ENCODE results near the gene SLC30A9. TPM values are rescaled to one million over a fixed set of nuclear protein-coding genes. Genes with fewer than 3 reads are reported as not detected.

SLC30A9 gene
- total RNA-seq, 1 donor from 2014 or later = 49.9 TPM

DNA sequence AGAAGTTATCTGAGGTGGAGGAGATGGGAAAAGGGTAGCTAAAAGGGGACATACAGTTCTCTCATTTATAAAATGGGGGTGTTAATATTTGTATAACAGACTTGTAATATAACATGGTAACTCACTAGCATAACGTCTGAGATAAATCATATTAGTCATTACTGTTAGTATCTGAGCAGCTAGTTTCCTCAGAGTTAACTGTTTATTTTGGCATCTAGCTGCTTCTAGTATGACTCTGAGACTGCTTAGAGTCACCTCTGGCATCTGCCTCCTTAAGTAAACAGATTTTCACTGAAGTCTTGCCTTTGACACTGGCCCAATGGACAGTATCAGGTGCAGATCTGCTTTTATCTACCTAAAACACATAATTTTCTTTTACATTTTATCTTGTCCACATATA is 58.1 kb downstream of the SLC30A9 start:
- no peak for DNase-seq (ENCODE audit: low spot score)
- Mint-ChIP-seq H3K4me1 (ENCODE audit: low read depth) (peaks cover 2% of the 10 kb centered on the region), H3K36me3 (ENCODE audit: low read depth) (peaks cover 63% of the 10 kb centered on the region), H3K27ac (no peak overlapping the region), H3K27me3 (ENCODE audit: low read depth) (no peaks in the 10 kb centered on the region), H3K4me3 (ENCODE audit: low read depth) (no peak overlapping the region), H3K9me3 (peaks cover 21% of the 10 kb centered on the region)
- intact Hi-C loops (cut with micrococcal nuclease) = no loop called here

DNA sequence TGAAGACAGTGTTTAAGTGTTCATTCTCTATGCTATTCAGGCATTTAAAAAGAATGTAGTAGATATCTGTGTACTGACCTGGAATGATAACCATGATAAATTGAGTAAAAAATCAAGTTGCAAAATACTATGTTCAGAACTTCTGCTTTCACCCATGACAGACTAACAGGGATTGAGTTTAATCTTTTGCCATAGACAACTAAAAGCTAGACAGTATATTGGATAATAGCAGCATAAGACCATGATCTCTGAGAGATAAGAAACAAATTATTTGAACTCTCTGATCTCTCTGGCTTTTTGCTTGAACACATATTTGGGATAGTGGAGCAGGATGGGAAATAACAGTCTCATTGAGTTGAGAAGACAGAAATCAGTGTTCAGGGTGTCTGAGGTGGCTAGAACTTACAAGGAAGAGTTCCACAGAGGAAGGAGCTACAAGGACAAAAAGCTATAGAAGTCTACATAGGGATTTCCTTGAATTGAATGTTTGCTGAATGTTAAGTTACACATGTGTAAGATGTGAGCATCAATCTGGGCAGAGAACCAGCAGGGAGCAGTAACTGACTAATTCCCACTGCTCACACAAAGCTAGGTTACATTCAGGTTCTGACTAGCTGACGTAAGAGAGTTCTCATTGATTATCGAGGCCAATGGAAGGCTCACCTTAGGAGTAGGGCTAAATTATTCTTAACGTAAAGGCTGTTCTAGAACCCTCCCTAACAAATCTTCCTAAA is 60.4 kb downstream of the SLC30A9 start:
- Mint-ChIP-seq H3K4me1 (ENCODE audit: low read depth) (peaks cover 2% of the 10 kb centered on the region), H3K36me3 (ENCODE audit: low read depth) (peaks cover 54% of the 10 kb centered on the region), H3K4me3 (ENCODE audit: low read depth) (no peak overlapping the region), H3K27me3 (ENCODE audit: low read depth) (no peaks in the 10 kb centered on the region), H3K9me3 (peaks cover 3% of the 10 kb centered on the region), H3K27ac (no peak overlapping the region)
- intact Hi-C loops (cut with micrococcal nuclease) = no loop called here
- no peak for DNase-seq (ENCODE audit: low spot score)

DNA sequence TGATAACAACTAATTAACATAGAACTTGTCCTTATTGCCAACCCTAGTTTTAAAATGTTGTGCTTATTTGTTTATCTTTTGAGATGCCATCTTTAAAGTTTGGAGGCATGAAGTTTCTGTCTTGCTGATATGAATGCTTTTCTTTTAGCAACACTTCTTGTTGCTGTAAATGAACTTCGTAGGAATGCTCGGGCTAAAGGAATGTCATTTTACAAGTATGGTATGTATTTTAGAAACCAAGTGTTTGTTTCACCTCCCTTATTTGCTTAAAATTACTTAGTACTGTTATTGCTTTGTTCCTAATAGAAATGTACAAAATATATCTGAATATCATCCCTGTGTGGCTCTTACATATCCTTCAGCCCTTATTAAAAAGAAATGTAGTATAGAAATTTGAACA is 76.1 kb downstream of the SLC30A9 start:
- H3K36me3 Mint-ChIP-seq (ENCODE audit: low read depth) = peaks cover 13% of the 10 kb centered on the region
- H3K4me1 Mint-ChIP-seq (ENCODE audit: low read depth) = no peaks in the 10 kb centered on the region
- no peak overlapping the region for H3K27ac Mint-ChIP-seq
- intact Hi-C loops (cut with micrococcal nuclease) = no loop called here
- H3K27me3 Mint-ChIP-seq (ENCODE audit: low read depth) = no peaks in the 10 kb centered on the region
- no peaks in the 10 kb centered on the region for H3K9me3 Mint-ChIP-seq
- no peak for DNase-seq (ENCODE audit: low spot score)
- no peak overlapping the region for H3K4me3 Mint-ChIP-seq (ENCODE audit: low read depth)

DNA sequence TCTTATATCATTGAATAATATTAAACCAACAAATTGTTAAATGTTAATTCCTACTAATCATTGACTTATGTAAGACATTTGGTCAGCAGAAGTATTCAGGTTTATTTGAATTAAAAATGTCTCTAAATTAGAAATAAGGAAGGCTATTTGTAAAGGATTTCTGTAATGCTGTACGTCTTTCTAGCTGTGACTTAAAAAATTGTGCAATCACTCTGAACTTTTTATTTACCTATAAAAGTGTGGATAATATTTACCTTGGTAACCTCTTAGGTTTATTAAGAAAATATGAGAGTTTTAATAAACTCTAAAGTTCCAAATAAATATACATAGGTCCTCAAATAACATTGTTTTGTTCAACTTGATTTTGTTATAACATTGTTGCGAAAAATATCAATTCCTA is 76.9 kb downstream of the SLC30A9 start:
- Mint-ChIP-seq H3K27me3 (ENCODE audit: low read depth) (no peaks in the 10 kb centered on the region), H3K9me3 (no peaks in the 10 kb centered on the region), H3K4me1 (ENCODE audit: low read depth) (no peaks in the 10 kb centered on the region), H3K36me3 (ENCODE audit: low read depth) (peaks cover 22% of the 10 kb centered on the region), H3K4me3 (ENCODE audit: low read depth) (no peak overlapping the region), H3K27ac (no peak overlapping the region)
- intact Hi-C loops (cut with micrococcal nuclease) = no loop called here
- no peak for DNase-seq (ENCODE audit: low spot score)

DNA sequence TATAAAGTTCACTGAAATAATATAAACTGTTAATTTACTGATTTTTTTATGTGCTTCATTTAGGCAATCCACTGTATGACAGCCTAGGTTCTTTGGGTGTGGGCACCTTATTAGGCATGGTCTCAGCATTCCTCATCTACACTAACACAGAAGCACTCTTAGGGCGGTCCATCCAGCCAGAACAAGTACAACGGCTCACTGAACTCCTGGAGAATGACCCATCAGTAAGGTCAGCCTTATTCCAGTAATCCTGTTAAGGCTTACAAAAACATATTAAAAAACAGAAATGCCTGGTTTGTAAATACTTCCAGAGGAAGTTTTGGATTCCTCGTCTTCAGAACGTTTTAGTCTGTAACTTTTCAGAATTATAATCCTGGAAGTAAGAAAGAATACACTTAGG is 80.1 kb downstream of the SLC30A9 start:
- no peaks in the 10 kb centered on the region for H3K4me1 Mint-ChIP-seq (ENCODE audit: low read depth)
- no peak overlapping the region for H3K27ac Mint-ChIP-seq
- intact Hi-C loops (cut with micrococcal nuclease) = no loop called here
- H3K36me3 Mint-ChIP-seq (ENCODE audit: low read depth) = peaks cover 24% of the 10 kb centered on the region
- no peaks in the 10 kb centered on the region for H3K27me3 Mint-ChIP-seq (ENCODE audit: low read depth)
- no peak for DNase-seq (ENCODE audit: low spot score)
- H3K4me3 Mint-ChIP-seq (ENCODE audit: low read depth) = no peak overlapping the region
- H3K9me3 Mint-ChIP-seq = no peaks in the 10 kb centered on the region

DNA sequence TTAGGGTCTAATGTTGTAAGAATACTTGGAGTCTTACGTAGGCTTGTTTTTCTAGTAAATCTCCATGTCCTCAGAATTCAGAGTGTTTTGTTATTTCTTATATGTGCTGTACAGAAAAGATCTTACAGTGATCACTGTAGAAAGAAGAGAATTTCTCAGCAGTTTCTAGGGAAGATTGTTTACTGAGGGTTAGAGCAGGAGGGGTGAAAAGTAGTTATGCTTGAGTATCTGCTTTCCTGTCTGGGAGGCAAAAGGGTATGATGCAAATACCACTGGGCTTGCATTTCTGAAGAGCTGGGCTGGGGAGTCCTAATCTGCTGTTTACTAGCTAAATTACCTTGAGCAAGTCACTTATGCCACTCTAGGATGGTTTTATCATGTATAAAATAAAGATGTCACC is 84.0 kb downstream of the SLC30A9 start:
- Mint-ChIP-seq H3K27ac (no peak overlapping the region), H3K9me3 (no peaks in the 10 kb centered on the region), H3K4me3 (ENCODE audit: low read depth) (no peak overlapping the region), H3K36me3 (ENCODE audit: low read depth) (peaks cover 30% of the 10 kb centered on the region), H3K4me1 (ENCODE audit: low read depth) (no peaks in the 10 kb centered on the region), H3K27me3 (ENCODE audit: low read depth) (no peaks in the 10 kb centered on the region)
- intact Hi-C loops (cut with micrococcal nuclease) = no loop called here
- DNase-seq (ENCODE audit: low spot score) = no peak

DNA sequence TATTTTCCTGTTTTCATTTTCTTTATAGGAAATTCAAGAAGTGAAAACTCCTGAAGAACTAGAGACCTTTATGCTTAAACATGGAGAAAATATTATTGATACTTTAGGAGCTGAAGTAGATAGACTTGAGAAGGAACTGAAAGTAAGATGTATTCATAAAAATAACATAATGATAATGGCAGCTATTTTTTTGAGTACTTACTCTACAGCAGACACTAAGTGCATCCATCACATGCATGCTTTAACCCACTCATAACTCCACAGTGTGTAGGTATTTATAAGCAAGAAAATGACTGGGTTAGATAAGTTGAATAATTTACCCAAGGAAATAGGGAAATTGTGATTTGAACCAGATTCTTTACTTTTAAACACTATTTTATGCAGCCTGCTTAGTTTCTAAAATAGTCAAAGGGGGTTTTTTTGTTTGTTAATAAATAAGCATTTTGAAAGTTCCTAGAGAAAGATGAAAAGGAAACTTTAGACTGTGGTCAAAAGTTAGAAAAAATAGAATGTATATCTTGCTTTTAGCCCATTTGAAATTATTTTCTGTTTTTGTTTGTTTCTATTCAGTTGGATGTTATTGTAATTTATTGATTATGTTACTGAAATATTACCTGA is 88.0 kb downstream of the SLC30A9 start:
- no peak overlapping the region for H3K27ac Mint-ChIP-seq
- H3K9me3 Mint-ChIP-seq = no peaks in the 10 kb centered on the region
- H3K4me3 Mint-ChIP-seq (ENCODE audit: low read depth) = no peak overlapping the region
- no peaks in the 10 kb centered on the region for H3K4me1 Mint-ChIP-seq (ENCODE audit: low read depth)
- intact Hi-C loops (cut with micrococcal nuclease) = no loop called here
- no peak for DNase-seq (ENCODE audit: low spot score)
- H3K27me3 Mint-ChIP-seq (ENCODE audit: low read depth) = no peaks in the 10 kb centered on the region
- H3K36me3 Mint-ChIP-seq (ENCODE audit: low read depth) = peaks cover 19% of the 10 kb centered on the region

DNA sequence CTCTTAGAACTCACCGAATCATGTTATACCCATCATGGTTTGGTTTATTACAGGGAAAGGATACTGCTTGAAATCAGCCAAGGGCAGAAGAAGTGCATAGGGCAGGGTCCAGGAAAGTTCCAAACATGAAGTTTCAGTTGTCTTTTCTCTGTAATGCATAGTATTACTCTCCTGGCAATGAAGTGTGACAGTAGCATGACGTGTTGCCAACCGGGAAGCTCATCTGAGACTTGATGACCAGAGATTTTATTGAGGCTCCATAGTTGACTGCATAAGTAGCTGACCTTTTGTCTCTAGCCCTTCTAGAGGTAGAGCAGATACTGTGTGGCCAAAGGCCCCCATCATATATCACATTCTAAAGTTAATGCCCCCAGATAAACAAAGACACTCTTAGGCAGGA is 90.0 kb downstream of the SLC30A9 start:
- H3K27me3 Mint-ChIP-seq (ENCODE audit: low read depth) = no peaks in the 10 kb centered on the region
- intact Hi-C loops (cut with micrococcal nuclease) = no loop called here
- H3K4me1 Mint-ChIP-seq (ENCODE audit: low read depth) = no peaks in the 10 kb centered on the region
- no peak overlapping the region for H3K4me3 Mint-ChIP-seq (ENCODE audit: low read depth)
- no peak overlapping the region for H3K27ac Mint-ChIP-seq
- DNase-seq (ENCODE audit: low spot score) = no peak
- H3K36me3 Mint-ChIP-seq (ENCODE audit: low read depth) = peaks cover 15% of the 10 kb centered on the region
- H3K9me3 Mint-ChIP-seq = no peaks in the 10 kb centered on the region

DNA sequence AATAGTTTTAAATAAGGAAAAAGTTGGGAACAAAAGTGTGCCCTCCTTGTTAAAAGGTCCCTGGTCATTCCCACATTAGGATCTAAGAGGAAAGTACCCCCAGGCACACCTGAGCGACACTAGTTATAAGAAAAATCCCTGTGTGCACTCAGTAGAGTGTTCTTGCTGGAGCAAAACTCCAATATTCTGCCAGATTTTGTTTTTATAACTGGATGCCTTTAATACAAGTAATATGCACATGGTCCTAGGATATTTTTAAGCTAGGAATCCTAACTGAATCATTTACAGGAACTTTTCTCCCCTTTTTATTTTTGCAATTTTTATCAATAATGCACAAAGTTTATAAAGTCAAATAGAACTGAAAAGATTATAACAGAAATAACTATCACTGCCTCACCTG is 93.5 kb downstream of the SLC30A9 start:
- DNase-seq (ENCODE audit: low spot score) = no peak
- H3K4me3 Mint-ChIP-seq (ENCODE audit: low read depth) = no peak overlapping the region
- no peaks in the 10 kb centered on the region for H3K27me3 Mint-ChIP-seq (ENCODE audit: low read depth)
- no peaks in the 10 kb centered on the region for H3K4me1 Mint-ChIP-seq (ENCODE audit: low read depth)
- H3K9me3 Mint-ChIP-seq = no peaks in the 10 kb centered on the region
- peaks cover 15% of the 10 kb centered on the region for H3K36me3 Mint-ChIP-seq (ENCODE audit: low read depth)
- intact Hi-C loops (cut with micrococcal nuclease) = no loop called here
- no peak overlapping the region for H3K27ac Mint-ChIP-seq

DNA sequence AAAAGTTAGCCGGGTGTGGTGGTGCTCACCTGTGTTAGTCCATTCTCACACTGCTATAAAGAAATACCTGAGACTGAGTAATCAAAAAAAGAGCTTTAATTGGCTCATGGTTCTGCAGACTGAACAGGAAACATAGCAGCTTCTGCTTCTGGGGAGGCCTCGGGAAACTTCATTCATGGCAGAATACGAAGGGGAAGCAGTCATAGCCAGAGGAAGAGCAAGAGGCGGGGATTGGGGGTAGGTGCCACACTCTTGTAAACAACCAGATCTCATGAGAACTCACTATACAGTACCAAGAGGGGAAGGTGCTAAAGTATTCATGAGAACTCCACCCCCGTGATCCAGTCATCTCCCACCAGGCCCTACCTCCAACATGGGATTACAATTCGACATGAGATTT is 98.1 kb downstream of the SLC30A9 start:
- peaks cover 10% of the 10 kb centered on the region for H3K36me3 Mint-ChIP-seq (ENCODE audit: low read depth)
- intact Hi-C loops (cut with micrococcal nuclease) = no loop called here
- DNase-seq (ENCODE audit: low spot score) = no peak
- H3K9me3 Mint-ChIP-seq = no peaks in the 10 kb centered on the region
- H3K4me3 Mint-ChIP-seq (ENCODE audit: low read depth) = no peak overlapping the region
- H3K27ac Mint-ChIP-seq = no peak overlapping the region
- H3K4me1 Mint-ChIP-seq (ENCODE audit: low read depth) = no peaks in the 10 kb centered on the region
- H3K27me3 Mint-ChIP-seq (ENCODE audit: low read depth) = no peaks in the 10 kb centered on the region

DNA sequence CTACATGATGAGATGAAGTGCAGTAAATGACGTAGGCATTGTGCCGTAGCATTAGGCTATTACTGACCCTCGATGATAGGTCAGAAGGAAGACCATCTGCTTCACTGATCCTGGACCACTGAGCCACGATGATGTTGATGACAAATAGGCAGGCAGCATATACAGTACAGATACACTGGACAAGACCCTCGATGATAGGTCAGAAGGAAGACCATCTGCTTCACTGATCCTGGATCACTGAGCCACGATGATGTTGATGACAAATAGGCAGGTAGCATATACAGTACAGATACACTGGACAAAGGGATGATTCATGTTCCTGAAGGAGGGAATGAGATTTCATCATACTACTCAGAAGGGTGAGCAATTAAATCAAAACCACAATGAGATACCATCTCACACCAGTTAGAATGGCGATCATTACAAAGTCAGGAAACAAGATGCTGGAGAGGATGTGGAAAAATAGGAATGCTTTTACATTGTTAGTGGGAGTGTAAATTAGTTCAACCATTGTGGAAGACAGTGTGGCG is 111.2 kb downstream of the SLC30A9 start:
- H3K27me3 Mint-ChIP-seq (ENCODE audit: low read depth) = peaks cover 4% of the 10 kb centered on the region
- intact Hi-C loops (cut with micrococcal nuclease) = no loop called here
- H3K36me3 Mint-ChIP-seq (ENCODE audit: low read depth) = no peaks in the 10 kb centered on the region
- no peak for DNase-seq (ENCODE audit: low spot score)
- H3K27ac Mint-ChIP-seq = no peak overlapping the region
- H3K4me1 Mint-ChIP-seq (ENCODE audit: low read depth) = no peaks in the 10 kb centered on the region
- H3K4me3 Mint-ChIP-seq (ENCODE audit: low read depth) = no peak overlapping the region
- no peaks in the 10 kb centered on the region for H3K9me3 Mint-ChIP-seq

DNA sequence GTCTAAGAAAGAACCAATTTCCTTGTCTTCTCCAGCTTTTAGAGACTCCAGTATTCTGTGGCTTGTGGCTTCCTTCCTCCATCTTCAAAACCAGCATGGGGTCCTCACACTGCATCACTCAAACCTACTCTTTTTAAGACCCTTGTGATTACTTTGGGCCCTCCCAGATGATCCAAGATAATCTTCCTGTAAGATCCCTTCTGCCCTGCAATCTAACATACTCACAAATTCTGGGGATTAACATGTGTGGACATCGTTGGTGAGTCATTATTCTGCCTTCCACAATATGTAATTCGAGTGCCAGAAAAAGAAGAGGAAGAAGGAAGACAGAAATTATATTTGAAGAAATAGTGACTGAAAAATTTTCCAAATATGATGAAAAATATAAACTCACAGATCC is 114.2 kb downstream of the SLC30A9 start:
- Mint-ChIP-seq H3K9me3 (no peaks in the 10 kb centered on the region), H3K27ac (no peak overlapping the region), H3K4me3 (ENCODE audit: low read depth) (no peak overlapping the region), H3K4me1 (ENCODE audit: low read depth) (no peaks in the 10 kb centered on the region), H3K27me3 (ENCODE audit: low read depth) (peaks cover 4% of the 10 kb centered on the region), H3K36me3 (ENCODE audit: low read depth) (no peaks in the 10 kb centered on the region)
- DNase-seq (ENCODE audit: low spot score) = no peak
- intact Hi-C loops (cut with micrococcal nuclease) = no loop called here

DNA sequence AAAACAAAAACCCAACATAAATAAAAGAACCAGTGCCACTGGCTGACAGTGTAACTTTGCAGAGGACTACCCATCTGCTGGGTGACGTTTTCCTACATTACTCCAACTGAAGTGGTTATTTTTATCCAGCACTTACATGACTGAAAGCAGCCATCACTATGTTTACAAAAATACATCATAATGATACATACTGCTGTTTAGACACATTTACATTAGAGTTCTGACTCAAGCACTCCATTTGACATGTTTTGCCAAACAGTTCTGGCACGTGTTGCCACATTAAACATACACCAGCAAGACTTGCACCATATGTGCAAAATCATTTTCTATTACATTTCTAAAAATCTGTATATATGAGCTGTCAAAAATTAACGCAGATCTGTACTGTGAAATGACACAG is 122.5 kb downstream of the SLC30A9 start:
- no peaks in the 10 kb centered on the region for H3K27me3 Mint-ChIP-seq (ENCODE audit: low read depth)
- no peak for DNase-seq (ENCODE audit: low spot score)
- no peaks in the 10 kb centered on the region for H3K4me1 Mint-ChIP-seq (ENCODE audit: low read depth)

More for the DNA sequence above, 122.5 kb downstream of the SLC30A9 start:
- Mint-ChIP-seq H3K4me3 (ENCODE audit: low read depth) (no peak overlapping the region), H3K36me3 (ENCODE audit: low read depth) (no peaks in the 10 kb centered on the region), H3K27ac (no peak overlapping the region), H3K9me3 (no peaks in the 10 kb centered on the region)
- intact Hi-C loops (cut with micrococcal nuclease) = no loop called here
